GOT3 (cell line): Measurements from ENCODE around the gene GALP.
A peak's percentile ranks its signal among the peaks of the same experiment; 100 is the strongest.
"Not testable (repeated sequence)": the region's sequence is repeated elsewhere in the genome, so short reads cannot be mapped to it uniquely, and the experiment has no call there.

Source experiments
- DNase-seq: peaks from one replicate; lab custom pipeline; 2025; ENCODE audit warnings: mixed read lengths; lab: John Stamatoyannopoulos, UW

The GALP gene

GRCh38 chr19:56175861-56176307, at the start of gene GALP:
TSS of gene GALP (plus strand) at chr19:56176008. CDS start at chr19:56177109, 1,101 bp downstream.
- not testable (repeated sequence) for DNase-seq

- DNase-seq = no peak
These were observed 48.6 kb upstream of the GALP start for GRCh38 chr19:56126983-56127780.

GRCh38 chr19:56130006-56130405, 45.8 kb upstream of the GALP start:
- no peak for DNase-seq

GRCh38 chr19:56131651-56132050, 44.2 kb upstream of the GALP start:
- DNase-seq = no peak

- no peak for DNase-seq
These were observed 43.4 kb upstream of the GALP start for GRCh38 chr19:56132316-56132822.

- DNase-seq = no peak
These were observed 41.8 kb upstream of the GALP start for GRCh38 chr19:56133858-56134653.

- DNase-seq = no peak
These were observed 41.2 kb upstream of the GALP start for GRCh38 chr19:56134654-56134921.

- DNase-seq = no peak
These were observed 39.4 kb upstream of the GALP start for GRCh38 chr19:56136362-56136761.

- no peak for DNase-seq
These were observed 38.4 kb upstream of the GALP start for GRCh38 chr19:56137405-56137804.

- DNase-seq = no peak
These were observed 37.7 kb upstream of the GALP start for GRCh38 chr19:56138069-56138468.

GRCh38 chr19:56139847-56140582, 35.8 kb upstream of the GALP start:
- DNase-seq = no peak

GRCh38 chr19:56140583-56141416, 35.0 kb upstream of the GALP start, which contains the start of gene ZNF444:
TSS of gene ZNF444 (plus strand) at chr19:56141287. CDS start at chr19:56146912, 5,625 bp downstream.
- peak; percentile 98 for DNase-seq

GRCh38 chr19:56141417-56141993, 34.3 kb upstream of the GALP start:
- DNase-seq = no peak

- DNase-seq = no peak
These were observed 33.6 kb upstream of the GALP start for GRCh38 chr19:56142087-56142787.

- DNase-seq = no peak
These were observed 32.8 kb upstream of the GALP start for GRCh38 chr19:56142897-56143434.

- DNase-seq = no peak
These were observed 31.4 kb upstream of the GALP start for GRCh38 chr19:56144376-56144775.

- DNase-seq = no peak
These were observed 31.0 kb upstream of the GALP start for GRCh38 chr19:56144831-56145230.

- DNase-seq = no peak
These were observed 30.1 kb upstream of the GALP start for GRCh38 chr19:56145698-56146097.

- DNase-seq = no peak
These were observed 28.9 kb upstream of the GALP start for GRCh38 chr19:56146904-56147303.

- DNase-seq = no peak
These were observed 28.5 kb upstream of the GALP start for GRCh38 chr19:56147307-56147706.
